T-helper 1 cell treated with Interleukin-12 subunit alpha and Interleukin-12 subunit beta and Interleukin-4 antibody, amounts not matched to agents 30 ng/mL and 1 ng/mL, for 36 hours (primary cell): ENCODE measurements around the gene PPP1R37. TPM values are rescaled to one million over a fixed set of nuclear protein-coding genes. Genes with fewer than 3 reads are reported as not detected.

ENCODE experiments used
- intact Hi-C: fragments of 100-400 bp; cut with micrococcal nuclease; formaldehyde crosslinking; loops from one replicate; pipeline ENCODE4 v1.15.1; 2024
- total RNA-seq: library from RNA; stranded (reverse); gene quantifications from 2 replicates; pipeline ENCODE4 v1.2.3, GENCODE V29; 2022

The PPP1R37 gene
- total RNA-seq, 1 donor from 2014 or later: 21.5 TPM

DNA sequence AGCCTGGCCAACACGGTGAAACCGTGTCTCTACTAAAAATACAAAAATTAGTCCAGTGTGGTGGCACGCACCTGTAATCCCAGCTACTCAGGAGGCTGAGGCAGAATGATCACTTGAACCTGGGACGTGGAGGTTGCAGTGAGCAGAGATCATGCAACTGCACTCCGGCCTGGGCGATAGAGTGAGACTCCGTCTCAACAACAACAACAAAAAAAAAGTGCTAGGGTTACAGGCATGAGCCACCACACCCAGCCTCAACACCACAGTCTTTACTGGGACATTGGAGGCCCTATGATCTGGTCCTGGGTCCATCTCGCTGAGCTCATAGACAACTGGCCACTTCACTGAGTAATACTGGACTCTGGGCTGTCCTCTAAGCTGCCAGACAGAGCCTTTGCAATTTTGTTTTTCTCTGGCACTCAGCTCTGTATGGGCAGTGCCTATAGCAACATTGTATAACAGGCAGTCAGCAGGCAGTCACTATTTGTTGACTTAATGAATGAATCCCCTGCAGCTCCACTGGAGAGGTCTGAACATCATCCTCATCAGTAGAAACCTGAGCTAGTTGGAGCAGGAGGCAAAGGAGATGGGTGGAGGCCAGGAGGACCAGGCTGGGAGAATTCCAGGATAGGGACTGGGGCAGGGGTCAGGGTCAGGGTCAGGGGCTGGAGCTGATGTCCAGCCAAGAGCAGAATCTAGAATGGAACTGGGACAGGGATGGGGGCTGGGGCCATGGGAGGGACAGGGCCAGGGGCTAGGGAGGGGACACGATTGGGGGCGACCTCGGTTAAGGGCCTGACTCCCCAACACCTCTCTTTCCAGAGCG is 93.7 kb downstream of the PPP1R37 start:
- intact Hi-C loops: loop anchor here (1.0 kb wide), 5 partner anchors 8 to 197 kb away; partner anchors contain the start of genes BLOC1S3 and TRAPPC6A

DNA sequence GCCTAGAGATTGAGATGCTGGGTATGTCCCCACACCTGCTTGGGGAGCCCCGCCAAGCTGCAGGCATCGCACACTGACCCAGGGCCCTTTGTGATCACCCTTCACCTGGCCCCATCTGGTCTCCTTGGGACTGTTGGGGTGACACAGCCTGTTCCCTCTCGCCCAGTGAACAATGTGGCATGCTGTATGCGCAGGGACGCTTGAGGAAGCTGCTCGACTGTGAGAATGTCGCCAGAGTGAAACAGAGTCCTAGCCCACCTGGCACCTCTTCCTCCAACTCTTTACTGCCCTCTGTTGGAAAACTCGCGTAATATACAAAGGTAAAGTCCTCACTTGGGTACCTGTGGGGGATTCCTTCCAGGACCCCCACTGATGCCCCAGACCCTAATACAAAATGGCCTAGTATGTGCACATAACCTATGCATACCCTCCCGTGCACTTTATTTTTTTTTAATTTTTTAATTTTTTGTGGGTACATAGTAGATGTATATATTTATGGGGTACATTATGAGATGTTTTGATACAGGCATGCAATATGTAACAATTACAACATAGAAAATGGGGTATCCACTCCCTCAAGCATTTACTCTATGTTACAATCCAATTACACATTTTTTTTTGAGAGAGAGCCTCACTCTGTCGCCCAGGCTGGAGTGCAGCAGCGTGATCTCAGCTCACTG is 94.6 kb downstream of the PPP1R37 start:
- intact Hi-C loops: loop anchor here (1.0 kb wide), 5 partner anchors 9 to 198 kb away; partner anchors contain the start of genes BLOC1S3 and TRAPPC6A

GRCh38 chr19:45189971-45190370 is 97.0 kb downstream of the PPP1R37 start:
- intact Hi-C loops: no loop called here

DNA sequence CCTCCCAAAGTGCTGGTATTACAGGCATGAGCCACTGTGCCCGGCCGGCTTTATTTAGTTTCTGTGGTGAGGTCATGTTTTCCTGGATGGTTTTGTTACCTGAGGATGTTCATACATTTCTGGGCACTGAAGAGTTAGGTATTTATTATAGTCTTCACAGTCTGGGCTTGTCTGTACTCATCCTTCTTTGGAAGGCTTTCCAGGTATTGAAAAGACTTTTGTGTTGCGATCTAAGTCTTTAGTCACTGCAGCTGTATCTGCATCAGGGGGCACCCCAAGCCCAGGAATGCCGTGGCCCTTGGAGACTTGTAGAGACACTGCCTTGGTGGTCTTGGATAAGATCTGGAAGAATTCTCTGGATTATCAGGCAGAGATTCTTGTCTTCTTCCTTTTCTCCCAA is 98.4 kb downstream of the PPP1R37 start:
- intact Hi-C loops: no loop called here

- intact Hi-C loops: no loop called here
Measured at GRCh38 chr19:45195764-45196163, 102.8 kb downstream of the PPP1R37 start.

Other genes starting within 250 kb of the PPP1R37 start
- 0.34 TPM in 1 of 2 replicates, not detected in the other for gene NECTIN2, start 246.9 kb upstream of the PPP1R37 start, total RNA-seq
- 81.6 and 85.4 TPM in 2 replicates for gene TOMM40, start 201.9 kb upstream of the PPP1R37 start, total RNA-seq
- gene APOE, start 187.4 kb upstream of the PPP1R37 start, total RNA-seq: 0.37 and 0.39 TPM in 2 replicates
- gene APOC1, start 178.6 kb upstream of the PPP1R37 start, total RNA-seq: 2.1 TPM in 1 of 2 replicates, not detected in the other
- not detected in 2 replicates for gene APOC4, start 150.9 kb upstream of the PPP1R37 start, total RNA-seq
- gene APOC2, start 147.1 kb upstream of the PPP1R37 start, total RNA-seq: not detected in 2 replicates
- 93.8 and 98.0 TPM in 2 replicates for gene CLPTM1, start 137.8 kb upstream of the PPP1R37 start, total RNA-seq
- 111 TPM in 2 replicates for gene RELB, start 91.7 kb upstream of the PPP1R37 start, total RNA-seq
- 84.7 and 99.9 TPM in 2 replicates for gene CLASRP, start 54.1 kb upstream of the PPP1R37 start, total RNA-seq
- 1.8 and 2.3 TPM in 2 replicates for gene ZNF296, start 16.7 kb upstream of the PPP1R37 start, total RNA-seq
- gene GEMIN7, start 13.9 kb upstream of the PPP1R37 start, total RNA-seq: 31.2 and 35.2 TPM in 2 replicates
- 0.07 and 0.22 TPM in 2 replicates for gene NKPD1, start 67.8 kb downstream of the PPP1R37 start, total RNA-seq
- 38.9 and 46.3 TPM in 2 replicates for gene TRAPPC6A, start 85.1 kb downstream of the PPP1R37 start, total RNA-seq
- gene BLOC1S3, start 85.6 kb downstream of the PPP1R37 start, total RNA-seq: 14.8 and 15.3 TPM in 2 replicates
- not detected in 2 replicates for gene EXOC3L2, start 152.2 kb downstream of the PPP1R37 start, total RNA-seq
- 25.8 and 29.4 TPM in 2 replicates for gene MARK4, start 158.1 kb downstream of the PPP1R37 start, total RNA-seq
- gene CKM, start 229.7 kb downstream of the PPP1R37 start, total RNA-seq: not detected in 2 replicates
- gene KLC3, start 247.6 kb downstream of the PPP1R37 start, total RNA-seq: not detected in 2 replicates